CD4-positive, alpha-beta T cell treated with Interleukin-17A for 1 hour (primary cell): ENCODE data around the gene CHCHD3.
A peak's percentile ranks its signal among the peaks of the same experiment; 100 is the strongest.

Source experiments
- DNase-seq: peaks from one replicate; pipeline ENCODE4 v3.0.0-alpha.2; 2020

The CHCHD3 gene

DNA sequence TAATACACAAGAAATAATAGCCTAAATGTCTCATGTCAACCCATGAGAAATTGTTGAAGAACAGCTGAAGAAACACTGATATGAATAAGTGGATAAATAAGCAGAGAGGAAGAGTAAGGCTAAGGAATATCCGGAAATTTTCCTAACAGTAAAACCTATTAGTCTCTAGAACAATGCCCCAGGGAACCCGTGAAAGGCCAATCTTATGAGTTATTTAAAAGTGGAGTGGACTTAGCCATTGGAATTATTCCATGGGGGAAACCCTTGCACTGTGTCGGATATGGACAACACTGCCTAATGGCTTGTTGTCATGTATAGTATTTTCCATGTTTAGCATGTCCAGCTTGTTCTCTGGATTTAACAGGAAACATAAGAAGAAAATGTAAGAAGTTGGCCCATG, 288.4 kb downstream of the CHCHD3 start:
- no peak for DNase-seq

DNA sequence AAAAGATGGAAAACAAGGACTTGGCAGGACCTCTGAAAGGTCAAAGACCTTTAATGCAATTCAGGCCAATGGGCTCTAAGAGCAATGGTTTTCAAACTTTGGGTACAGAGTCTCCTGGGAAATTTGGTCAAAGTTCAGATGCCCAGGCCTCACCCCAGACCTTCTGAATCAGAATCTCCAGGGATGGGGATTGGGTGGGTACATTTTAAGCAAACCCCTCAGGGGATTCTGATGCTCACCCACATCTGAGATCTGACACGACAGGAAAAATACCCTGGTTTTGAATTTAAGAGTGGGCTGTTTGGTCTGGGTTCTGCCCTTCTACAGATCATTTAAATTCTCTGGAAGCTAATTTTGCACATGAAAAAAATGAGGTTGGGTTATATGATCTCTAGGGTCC, 290.9 kb downstream of the CHCHD3 start:
- no peak for DNase-seq

DNA sequence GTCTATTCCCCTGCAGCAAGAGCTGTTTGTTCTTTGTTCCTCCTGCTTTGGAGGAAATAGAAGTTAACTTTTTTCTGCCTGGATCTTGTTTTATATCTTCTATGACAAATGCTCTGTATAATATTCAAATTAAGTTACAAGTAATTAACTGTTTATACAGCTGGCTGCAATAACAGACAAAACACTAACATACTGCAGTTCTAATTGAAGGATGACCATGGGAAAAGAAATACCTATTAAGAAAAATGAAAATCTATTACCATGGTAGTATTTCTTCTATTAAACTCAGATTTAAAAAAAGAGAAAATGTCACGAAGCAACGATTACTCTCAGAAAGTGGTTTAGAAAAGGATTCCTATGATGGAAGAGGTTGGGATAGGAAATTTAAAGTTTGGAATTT, 291.8 kb downstream of the CHCHD3 start:
- no peak for DNase-seq

DNA sequence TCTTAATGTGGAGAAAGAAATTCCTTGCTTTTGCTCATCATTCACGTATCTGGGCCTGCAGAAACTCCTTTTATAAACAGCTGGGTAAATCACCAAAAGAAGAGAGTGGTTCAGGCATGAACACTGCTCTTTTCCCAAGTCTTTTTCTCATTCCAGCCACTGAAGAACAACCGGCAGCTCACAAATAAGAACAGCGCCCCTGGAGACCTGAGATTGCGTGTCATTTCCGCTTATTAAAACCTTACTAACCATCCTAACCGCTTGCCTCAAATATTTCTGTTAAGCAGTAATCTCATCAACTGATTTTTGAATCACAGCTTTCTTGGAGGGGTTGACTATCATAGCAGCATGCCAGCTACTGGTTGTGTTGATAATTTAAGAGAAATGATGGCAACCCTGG, 292.6 kb downstream of the CHCHD3 start:
- no peak for DNase-seq

DNA sequence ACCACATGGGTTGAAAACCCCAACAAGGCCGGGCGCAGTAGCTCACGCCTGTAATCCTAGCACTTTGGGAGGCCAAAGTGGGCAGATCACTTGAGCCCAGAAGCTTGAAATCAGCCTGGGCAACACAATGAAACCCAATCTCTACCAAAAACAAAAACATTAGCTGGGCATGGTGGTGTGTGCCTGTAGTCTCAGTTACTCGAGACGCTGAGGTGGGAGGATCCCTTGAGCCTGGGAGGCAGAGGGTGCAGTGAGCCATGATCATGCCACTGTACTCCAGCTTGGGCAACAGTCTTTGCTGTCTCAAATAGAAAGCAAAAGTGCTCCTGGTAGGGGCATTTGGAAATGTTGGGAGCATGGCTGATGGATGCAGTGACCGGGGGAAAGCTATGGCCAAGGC, 296.0 kb downstream of the CHCHD3 start:
- DNase-seq, result no peak

DNA sequence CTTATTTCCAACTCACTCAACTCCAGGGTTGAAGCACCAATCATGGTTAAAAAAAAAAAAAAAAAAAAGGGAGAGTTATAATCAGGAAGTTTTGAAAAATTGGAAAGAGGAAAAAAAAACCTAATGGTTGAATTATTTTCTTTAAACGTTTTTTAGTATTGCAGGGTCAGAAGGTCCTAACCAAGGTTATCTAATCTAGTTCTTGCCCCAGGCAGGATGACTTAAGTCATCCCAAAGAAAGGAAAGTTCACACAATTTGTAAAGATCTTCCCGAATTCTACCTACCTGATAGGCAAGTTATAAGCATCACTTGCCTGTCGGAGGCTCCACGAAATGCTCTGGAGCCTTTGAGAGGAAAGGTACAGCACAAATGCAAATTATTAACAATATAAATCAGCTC, 297.5 kb downstream of the CHCHD3 start:
- DNase-seq, result no peak

DNA sequence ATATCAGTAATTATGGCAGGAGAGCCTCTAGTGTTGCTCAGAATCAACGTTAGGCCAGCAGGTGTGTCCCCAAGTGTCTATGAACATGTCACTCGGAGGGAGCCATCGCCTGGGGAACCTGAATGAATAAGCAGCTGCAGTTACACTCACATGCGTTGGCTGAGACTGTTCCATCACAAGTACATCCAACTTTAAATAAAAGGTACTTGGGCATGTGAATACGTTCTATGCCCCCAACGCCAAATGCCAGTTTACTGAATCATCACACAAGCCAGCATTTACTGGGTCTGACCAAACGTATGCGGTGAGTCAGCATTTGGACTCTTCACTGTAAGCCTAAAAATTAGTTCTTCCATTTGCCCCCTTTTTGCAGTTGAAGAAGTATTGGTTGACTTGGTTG, 298.1 kb downstream of the CHCHD3 start:
- no peak for DNase-seq

DNA sequence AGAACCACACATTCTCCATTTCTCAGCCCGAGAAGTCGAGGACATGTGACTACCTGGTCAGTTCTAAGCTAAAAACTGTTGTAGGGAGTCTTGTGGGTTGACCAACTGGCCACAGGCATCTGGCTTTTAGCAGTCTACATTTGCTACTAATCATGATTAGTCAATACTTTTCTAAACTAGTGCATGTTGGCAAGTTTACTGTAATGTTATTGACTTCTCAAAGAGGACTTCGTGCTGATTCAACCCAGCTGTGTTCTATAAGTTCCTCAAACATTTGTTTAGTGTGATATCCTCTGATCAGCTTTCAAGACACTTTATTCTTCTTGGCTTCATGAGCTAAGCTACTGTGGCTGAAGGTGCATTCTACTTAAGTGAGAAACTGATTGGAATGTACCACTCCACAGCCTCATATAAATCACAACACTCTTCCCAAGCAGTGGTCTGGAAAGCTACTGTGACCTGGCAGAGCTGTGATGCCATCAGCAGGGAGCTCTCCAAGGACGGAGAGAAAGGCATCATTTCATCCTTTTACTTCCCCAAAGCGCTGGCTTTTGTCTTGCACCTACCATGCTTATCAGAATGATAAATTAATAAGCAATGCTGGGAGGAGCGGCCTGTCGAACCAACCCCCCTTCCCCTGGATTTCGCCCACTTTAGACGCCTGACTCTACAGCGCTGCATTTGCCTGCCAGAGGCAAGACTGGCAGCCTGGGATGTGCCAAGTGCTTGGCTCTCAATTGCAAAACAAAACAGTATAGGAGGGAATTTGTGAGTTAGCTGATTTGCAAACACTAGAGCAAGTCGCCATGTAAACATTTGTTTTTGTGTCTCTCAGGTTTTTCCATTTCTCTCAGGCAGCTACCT, 298.9 kb downstream of the CHCHD3 start:
- DNase-seq, result no peak

DNA sequence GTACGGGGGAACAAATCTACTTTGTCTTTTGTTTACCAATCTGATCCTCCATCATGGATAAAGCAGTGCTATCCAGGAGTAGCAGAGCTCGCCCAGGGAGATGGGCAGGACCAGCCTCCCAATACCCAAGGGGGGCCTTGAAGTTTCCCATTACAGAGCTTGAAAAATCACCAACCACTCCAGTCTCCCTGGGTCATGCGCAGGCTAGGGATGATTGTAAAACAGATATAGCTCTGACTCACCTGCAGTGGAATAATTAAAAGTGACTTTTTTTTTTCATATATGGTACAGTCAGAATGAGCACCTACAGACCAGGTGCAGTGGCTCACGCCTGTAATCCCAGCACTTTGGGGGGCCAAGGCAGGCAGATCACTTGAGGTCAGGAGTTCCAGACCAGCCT, 301.1 kb downstream of the CHCHD3 start:
- DNase-seq, result no peak

DNA sequence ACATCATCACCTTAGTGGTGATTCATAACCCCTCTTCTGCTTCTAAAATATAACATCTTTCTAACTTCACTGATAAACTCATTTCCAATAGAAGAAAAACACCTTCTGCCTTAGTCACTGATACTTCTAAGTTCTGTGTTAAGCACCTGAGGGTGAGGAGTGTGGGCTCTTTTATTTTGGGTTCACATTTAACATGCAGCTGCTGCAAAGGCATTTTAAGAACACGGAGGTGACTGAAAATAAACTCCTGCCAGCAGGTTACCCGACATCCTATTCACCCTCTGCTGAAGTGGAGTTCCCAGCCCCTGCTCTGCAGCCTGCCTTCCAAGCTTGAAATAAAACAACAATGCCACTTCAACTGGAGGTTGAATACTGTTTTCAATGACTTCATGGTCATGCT, 302.7 kb downstream of the CHCHD3 start:
- no peak for DNase-seq

DNA sequence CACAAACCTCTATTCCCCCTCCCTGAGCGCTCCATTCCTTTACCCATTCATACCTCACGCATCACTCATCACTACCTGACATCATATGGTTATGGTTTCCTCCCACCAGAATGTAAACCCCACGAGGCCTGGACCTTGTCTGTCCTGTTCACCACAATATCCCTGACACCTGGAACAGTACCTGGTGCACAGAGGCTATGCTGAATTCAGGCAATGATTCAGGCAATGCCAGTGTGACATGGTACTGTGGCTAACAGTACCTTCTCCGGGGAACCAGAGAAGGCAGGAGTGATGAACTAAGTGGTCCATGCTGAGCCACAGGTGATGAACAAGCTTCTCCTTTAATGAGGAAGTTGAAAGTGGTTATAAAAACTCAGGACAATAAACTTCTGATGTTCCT, 303.1 kb downstream of the CHCHD3 start:
- DNase-seq, result no peak

DNA sequence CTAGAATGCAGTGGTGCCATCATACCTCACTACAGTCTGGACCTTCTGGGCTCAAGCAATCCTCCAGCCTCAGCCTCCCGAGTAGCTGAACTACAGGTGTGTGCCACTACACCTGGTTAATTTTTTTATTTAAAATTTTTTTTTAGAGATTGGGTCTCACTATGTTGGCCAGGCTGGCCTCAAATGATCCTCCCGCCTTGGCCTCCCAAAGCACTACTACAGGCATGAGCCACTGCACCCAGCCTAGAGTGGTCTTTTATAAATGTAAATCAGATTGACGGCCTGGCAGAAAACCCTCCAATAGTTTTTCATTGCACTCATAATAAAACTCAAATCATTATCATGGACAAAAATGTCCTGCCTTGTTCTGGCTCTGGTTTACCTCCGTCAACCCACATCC, 303.9 kb downstream of the CHCHD3 start:
- DNase-seq, result no peak

DNA sequence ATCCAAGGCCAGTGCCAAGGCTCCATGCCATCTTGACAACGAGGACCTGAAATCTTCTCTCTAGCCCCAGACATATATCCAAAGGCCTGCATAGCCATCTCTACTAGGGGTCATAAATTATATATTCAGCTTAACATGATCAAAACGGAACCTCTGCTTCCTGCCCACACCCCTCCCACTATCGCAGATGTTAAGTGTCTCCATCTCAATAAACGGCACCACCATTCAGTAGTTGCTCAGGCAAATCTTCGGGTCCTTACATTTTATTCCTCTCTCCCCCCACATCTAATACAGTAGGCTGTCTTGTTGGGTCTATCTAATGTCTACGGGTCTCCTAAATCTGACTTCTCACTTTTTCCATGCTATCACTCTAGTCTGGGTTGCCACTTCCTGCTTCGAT, 304.5 kb downstream of the CHCHD3 start:
- DNase-seq, result no peak

DNA sequence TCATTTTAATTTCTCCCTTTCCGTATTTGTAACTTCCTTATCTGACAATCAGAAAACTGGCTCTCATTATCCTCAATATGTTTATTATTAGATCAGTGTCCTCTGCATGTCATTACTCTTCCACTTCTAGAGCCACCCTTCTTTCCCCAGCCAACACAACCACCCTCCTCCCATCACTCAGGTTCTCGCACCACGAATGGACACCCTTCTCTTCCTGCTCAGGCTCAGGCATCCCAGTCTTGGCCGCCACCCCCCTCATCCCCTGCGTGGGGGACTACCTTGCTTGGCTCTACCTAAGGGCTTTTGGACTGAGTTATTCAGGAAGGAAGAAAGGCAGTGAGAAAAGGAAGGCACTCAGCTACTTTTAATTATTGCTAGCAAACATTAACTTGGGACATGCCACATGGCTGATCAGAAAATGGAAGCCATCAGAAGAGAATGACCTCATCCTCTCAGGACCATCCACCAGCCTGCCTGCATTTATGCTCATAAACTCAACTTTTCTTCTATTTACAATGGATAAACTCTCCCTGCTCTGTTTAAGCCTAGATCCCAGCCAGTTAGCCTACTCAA, 305.8 kb downstream of the CHCHD3 start:
- no peak for DNase-seq

DNA sequence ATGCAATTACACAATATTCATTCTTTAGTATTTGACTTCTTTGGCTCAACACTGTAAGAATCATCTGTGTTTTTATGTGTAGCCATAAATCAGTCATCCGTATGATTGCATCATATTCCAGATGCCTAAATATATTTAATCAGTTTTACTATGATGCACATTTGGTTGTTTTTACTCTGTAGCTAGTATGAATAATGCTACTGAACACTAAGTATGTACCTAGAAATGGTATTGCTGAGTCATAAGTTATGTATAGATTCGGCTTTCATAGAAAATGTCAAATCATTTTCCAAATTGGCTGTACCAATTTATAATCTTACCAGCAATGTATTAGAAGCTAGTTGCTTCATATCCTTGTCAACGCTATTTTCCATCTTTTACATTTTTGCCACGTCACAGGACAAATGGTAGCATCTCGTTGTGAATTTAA, 308.3 kb downstream of the CHCHD3 start:
- no peak for DNase-seq

DNA sequence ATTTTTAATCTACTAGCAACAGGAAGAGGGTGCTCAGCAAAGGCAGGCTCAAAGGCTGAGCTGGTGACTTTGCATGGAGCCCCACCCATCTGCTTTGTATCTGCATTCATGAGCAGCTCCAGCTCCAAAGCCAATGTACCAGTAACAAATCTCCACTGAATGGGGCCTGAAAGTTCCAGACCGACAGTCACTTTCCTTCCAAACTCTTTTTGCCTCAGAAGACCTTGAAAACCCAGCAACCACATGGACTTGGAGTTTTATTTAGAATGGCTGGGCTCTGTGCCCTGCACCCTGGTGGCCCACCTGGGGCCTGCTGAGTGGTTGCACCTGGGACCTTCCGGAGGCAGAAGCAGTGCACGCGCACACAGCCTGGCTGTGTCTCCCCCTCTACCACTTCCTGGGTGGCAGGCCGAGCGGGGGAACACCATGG, 310.6 kb downstream of the CHCHD3 start:
- peak; percentile 34 for DNase-seq

DNA sequence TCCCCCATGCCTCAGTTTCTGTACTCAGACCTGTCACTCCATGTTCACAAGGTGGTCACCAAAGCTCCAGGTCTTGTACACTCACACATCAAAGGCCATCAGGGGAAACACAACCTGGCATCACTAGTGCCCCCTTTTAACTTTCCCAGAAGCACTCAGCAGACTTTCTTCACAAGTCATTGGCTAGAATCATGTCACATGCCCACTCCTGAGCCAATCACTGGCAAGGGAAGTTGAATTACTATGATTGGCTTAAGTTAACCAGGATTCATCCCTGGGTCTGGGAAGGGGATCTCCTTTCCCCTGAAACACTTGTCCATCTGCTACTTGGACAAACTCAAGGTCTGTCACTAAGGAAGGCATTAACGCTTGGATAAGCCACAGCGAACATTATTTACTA, 311.8 kb downstream of the CHCHD3 start:
- DNase-seq, result no peak

DNA sequence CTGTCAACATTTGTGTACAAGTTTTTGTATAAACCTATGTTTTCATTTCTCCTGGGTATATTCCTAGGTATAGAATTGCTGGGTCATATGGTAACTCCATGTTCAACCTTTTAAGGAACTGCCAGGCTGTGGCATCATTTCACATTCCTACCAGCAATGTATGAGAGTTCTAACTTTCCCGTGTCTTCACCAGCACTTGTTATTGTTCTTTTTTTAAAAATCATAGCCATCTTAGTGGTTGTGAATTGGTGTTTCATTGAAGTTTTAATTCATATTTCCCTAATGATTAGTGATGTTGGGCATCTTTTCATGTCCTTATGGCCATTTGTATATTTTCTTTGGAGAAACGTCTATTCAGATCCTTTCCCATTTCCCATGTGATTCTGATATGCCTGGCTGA, 312.6 kb downstream of the CHCHD3 start:
- DNase-seq, result no peak

DNA sequence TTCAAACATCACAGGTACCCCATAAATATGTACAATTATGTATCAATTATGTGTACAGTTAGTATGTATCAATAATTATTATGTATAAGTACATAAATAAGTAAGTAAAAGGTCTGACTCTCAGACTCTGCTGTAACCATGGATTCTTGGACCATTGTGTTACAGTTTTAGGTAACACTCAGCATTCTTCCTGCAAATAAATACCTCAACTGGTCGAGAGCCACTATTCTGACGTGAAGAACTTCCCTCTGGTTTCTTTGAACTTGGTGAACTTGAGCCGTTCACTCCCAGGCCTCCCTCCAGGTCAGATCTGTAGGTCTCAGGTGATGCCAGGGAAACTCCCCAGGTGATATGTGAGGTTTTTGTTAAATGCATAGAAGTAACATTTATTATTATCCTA, 313.8 kb downstream of the CHCHD3 start:
- no peak for DNase-seq

DNA sequence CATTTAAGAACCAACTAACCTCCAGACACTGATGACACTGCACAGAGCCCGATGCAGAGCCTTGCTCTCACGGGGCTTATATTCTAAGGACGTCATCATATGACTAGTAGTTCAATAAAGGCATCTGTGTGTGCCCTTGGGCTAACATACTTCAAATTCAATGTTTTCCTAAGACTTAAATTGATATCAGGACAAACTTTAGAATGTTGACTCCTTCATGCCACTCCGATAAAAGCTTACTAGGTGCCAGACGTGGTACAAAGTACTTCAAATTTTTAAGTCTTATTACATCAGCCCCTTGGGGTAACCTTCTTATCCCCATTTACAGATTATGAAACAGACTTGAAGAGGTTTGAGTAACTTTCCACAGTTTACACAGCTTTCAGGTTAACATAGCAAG, 314.5 kb downstream of the CHCHD3 start:
- DNase-seq, result no peak

DNA sequence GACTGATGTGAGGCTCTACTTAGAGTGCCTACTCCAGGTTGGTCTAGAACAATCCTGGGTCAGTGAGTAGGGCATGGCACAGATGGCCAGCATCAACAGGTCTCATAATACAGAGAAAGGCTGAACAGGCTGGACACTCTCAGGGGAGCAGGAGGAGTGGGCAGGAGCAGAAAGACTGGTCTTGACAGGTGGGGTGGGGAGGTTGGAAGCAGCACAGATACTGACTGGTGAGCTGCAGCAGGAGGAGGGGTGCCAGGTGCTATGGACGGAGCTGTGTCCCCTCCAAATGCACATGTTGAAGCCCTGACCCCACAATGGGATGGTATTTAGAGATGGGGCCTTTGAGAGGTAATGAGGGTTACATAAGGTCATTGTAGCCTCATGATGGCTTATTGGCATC, 315.2 kb downstream of the CHCHD3 start:
- no peak for DNase-seq

DNA sequence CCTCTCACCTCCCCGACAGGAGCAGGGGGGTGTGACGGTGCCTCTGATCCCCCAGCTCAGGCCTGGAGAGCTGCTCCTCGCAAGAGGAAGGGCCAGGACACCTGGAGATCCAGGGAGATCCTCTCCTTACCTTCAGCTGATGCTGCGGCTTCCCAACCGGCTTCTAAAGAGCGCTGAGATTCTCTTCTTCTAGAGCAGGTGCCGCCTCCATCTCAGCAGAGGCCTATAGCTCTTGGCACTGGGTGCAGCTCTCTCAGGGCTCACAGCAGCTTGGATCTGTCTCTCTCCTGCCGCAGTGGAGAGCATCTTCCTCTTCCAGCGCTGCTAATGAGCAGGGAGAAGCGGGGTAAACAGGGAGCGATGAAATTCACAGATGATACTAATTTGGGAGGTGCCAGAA, 316.0 kb downstream of the CHCHD3 start:
- DNase-seq, result no peak

DNA sequence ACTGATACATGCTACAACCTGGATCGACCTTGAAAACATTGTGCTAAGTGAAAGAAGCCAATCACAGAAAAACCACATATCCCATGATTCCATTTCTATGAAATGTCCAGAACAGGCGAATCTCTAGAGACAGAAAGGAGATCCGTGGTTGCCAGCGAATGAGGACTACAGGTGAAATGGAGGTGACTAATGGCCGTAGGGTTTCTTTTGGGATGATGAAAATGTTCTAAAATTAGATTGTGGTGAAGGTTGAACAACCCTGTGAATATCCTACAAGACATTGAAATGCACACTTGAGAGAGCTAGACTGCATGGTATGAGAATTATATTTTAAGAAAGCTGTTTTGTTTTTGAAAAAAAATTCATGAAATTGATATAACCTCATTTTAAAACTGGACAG, 317.1 kb downstream of the CHCHD3 start:
- no peak for DNase-seq

DNA sequence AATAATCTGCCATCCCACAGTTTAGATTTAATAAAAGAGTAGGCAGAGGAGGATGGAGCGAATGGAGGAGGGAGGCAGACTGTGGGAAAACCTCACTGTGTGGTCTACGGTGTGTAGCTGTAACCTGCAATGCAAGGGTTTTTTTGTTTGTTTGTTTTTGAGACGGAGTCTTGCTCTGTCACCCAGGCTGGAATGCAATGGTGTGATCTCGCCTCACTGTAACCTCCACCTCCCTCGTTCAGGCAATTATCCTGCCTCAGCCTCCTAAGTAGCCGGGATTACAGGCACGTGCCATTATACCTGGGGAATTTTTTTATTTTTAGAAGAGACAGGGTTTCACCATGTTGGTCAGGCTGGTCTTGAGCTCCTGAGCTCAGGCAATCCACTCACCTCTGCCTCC, 321.0 kb downstream of the CHCHD3 start:
- DNase-seq, result no peak

DNA sequence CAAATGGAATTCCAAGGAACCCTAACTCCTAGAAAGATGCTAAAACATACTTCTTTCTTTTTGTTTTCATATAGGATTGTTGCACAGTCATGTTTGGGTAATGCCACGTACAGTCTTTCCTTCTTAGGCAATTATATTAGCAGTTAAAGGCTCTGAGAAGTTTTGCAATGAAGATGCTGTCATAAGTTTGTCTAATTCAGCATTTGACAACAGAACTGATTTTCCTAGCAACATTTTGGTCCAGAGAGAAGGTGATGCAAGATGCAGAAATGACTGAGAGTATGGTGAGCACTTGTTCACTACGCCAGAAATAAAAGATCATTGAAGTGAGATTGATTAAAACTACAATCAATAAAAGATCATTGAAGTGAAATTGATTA, 321.7 kb downstream of the CHCHD3 start:
- DNase-seq, result no peak
